H1 (cell line): Measurements from ENCODE around the gene CIDEA. TPM values are rescaled to one million over a fixed set of nuclear protein-coding genes. Genes with fewer than 3 reads are reported as not detected.

Experiments used
- CTCF ChIA-PET: fragments of 300-600 bp; sonication (Branson Sonifier 250); formaldehyde crosslinking; loops from one replicate; lab custom pipeline; 2021; ENCODE audit not compliant: partially characterized antibody; lab: Charles Lee
- POLR2A ChIA-PET: fragments of 300-600 bp; sonication (Branson Sonifier 250); formaldehyde crosslinking; loops from one replicate; lab custom pipeline; 2021; ENCODE audit warnings: inconsistent platforms; ENCODE audit not compliant: partially characterized antibody; lab: Charles Lee
- DNase-seq, 2 experiments: peaks; one replicate each; pipeline versions ENCODE4 v3.0.0 to v3.0.0-alpha.2; 2010 to 2022; ENCODE audit warnings: low spot score in 2 of 2, low read depth in 1 of 2, mixed read lengths in 1 of 2
- FAIRE-seq: peaks from 2 replicates; lab custom pipeline; 2011; peaks lifted over from hg19 to GRCh38; lab: Jason Lieb, UNC
- H2AFZ ChIP-seq: 2 replicates; pipeline ENCODE4 v1.8.1; 2012; ENCODE audit warnings: low read length, inconsistent platforms
- H2AK5ac ChIP-seq: 2 replicates; pipeline ENCODE4 v1.6.1; 2013; ENCODE audit warnings: low read depth, low read length
- H2BK120ac ChIP-seq: replicated peaks from 2 replicates; pipeline ENCODE3; 2013; ENCODE audit warnings: low read depth, low read length, inconsistent platforms
- H2BK12ac ChIP-seq: 2 replicates; pipeline ENCODE4 v1.6.1; 2013; ENCODE audit warnings: low read depth, low read length
- H2BK15ac ChIP-seq: 2 replicates; pipeline ENCODE4 v1.6.1; 2013; ENCODE audit warnings: low read length
- H2BK20ac ChIP-seq: 2 replicates; pipeline ENCODE4 v1.6.1; 2013; ENCODE audit warnings: low read length
- H2BK5ac ChIP-seq: 2 replicates; pipeline ENCODE4 v1.6.1; 2013; ENCODE audit warnings: low read depth, low read length
- H3K14ac ChIP-seq: 2 replicates; pipeline ENCODE4 v1.6.1; 2013; ENCODE audit warnings: inconsistent platforms; ENCODE audit not compliant: insufficient read length
- H3K18ac ChIP-seq: 2 replicates; pipeline ENCODE4 v1.6.1; 2013; ENCODE audit warnings: low read length; ENCODE audit errors: extremely low read depth
- H3K23ac ChIP-seq: 2 replicates; pipeline ENCODE4 v1.6.1; 2013; ENCODE audit warnings: inconsistent platforms; ENCODE audit not compliant: insufficient read length
- H3K23me2 ChIP-seq: 2 replicates; pipeline ENCODE4 v1.6.1; 2013; ENCODE audit warnings: low read depth, low read length
- H3K27ac ChIP-seq: 2 replicates; pipeline ENCODE4 v1.6.1; 2011; ENCODE audit warnings: low read depth, low read length, inconsistent platforms
- H3K27me3 ChIP-seq, 4 experiments: replicated peaks in 1 of 4; 1 replicate in 1 of 4; 2 replicates in 3 of 4; pipeline versions ENCODE4 v1.6.1 to v1.8.1; 2011 to 2013; ENCODE audit warnings: low read length in 3 of 4, mild to moderate bottlenecking in 3 of 4, inconsistent platforms in 2 of 4, mixed read lengths in 2 of 4, moderate library complexity in 1 of 4; ENCODE audit not compliant: control insufficient read depth in 3 of 4, insufficient read depth in 3 of 4; ENCODE audit errors: extremely low read depth in 1 of 4
- H3K36me3 ChIP-seq, 4 experiments: 2 replicates each; pipeline versions ENCODE4 v1.6.1 to v1.8.1; 2011 to 2013; ENCODE audit warnings: mild to moderate bottlenecking in 4 of 4, low read length in 3 of 4, moderate library complexity in 2 of 4, control low read depth in 1 of 4, inconsistent platforms in 1 of 4; ENCODE audit not compliant: insufficient read depth in 4 of 4, control insufficient read depth in 2 of 4
- H3K4ac ChIP-seq: replicated peaks from 2 replicates; pipeline ENCODE3; 2013; ENCODE audit warnings: low read length, low read depth, mixed read lengths, inconsistent platforms; ENCODE audit not compliant: insufficient read length
- H3K4me1 ChIP-seq, 4 experiments: replicated peaks in 1 of 4; 1 replicate in 1 of 4; 2 replicates in 3 of 4; pipeline versions ENCODE4 v1.6.1 to v1.8.1; 2011 to 2013; ENCODE audit warnings: low read length in 3 of 4, inconsistent platforms in 2 of 4, mixed read lengths in 1 of 4; ENCODE audit not compliant: insufficient read depth in 4 of 4, control insufficient read depth in 3 of 4
- H3K4me2 ChIP-seq, 2 experiments: 2 replicates each; pipeline versions ENCODE4 v1.6.1 to v1.8.1; 2011 to 2013; ENCODE audit warnings: low read depth in 2 of 2, low read length in 2 of 2, control low read depth in 1 of 2, inconsistent platforms in 1 of 2, mild to moderate bottlenecking in 1 of 2; ENCODE audit not compliant: insufficient read depth in 1 of 2
- H3K4me3 ChIP-seq, 4 experiments: fragments of 200-600, 300-600 bp in 1 of 4; sonication (generic), shearing (Covaris generic), sonication (Bioruptor Twin) in 1 of 4; 2 replicates each; pipeline versions ENCODE4 v1.5.1 to v1.8.1; 2011 to 2016; ENCODE audit warnings: low read length in 4 of 4, low read depth in 3 of 4, control low read depth in 2 of 4, inconsistent platforms in 2 of 4, mild to moderate bottlenecking in 2 of 4, mixed read lengths in 1 of 4, moderate library complexity in 1 of 4; ENCODE audit not compliant: insufficient read depth in 2 of 4; ENCODE audit errors: extremely low read depth in 1 of 4
- H3K56ac ChIP-seq: replicated peaks from 2 replicates; pipeline ENCODE3; 2013; ENCODE audit warnings: low read depth, mild to moderate bottlenecking, mixed read lengths, low read length, inconsistent platforms; ENCODE audit not compliant: insufficient read length
- H3K79me1 ChIP-seq: 2 replicates; pipeline ENCODE4 v1.6.1; 2013; ENCODE audit warnings: low read depth, low read length, control low read depth
- H3K79me2 ChIP-seq, 2 experiments: 2 replicates each; pipeline versions ENCODE4 v1.6.1 to v1.8.1; 2012 to 2013; ENCODE audit warnings: low read length in 2 of 2, mild to moderate bottlenecking in 2 of 2, inconsistent platforms in 1 of 2; ENCODE audit not compliant: insufficient read depth in 2 of 2, control insufficient read depth in 1 of 2
- H3K9ac ChIP-seq, 4 experiments: replicated peaks in 1 of 4; 1 replicate in 1 of 4; 2 replicates in 3 of 4; pipeline versions ENCODE4 v1.6.1 to v1.8.1; 2011 to 2013; ENCODE audit warnings: low read depth in 3 of 4, low read length in 3 of 4, control low read depth in 2 of 4, mild to moderate bottlenecking in 2 of 4, moderate library complexity in 2 of 4, inconsistent platforms in 1 of 4; ENCODE audit errors: extremely low read depth in 1 of 4
- H3K9me3 ChIP-seq, 2 experiments: 2 replicates each; pipeline versions ENCODE4 v1.6.1 to v1.8.1; 2012 to 2013; ENCODE audit warnings: mild to moderate bottlenecking in 2 of 2, moderate library complexity in 2 of 2, control low read depth in 1 of 2, inconsistent platforms in 1 of 2, low read depth in 1 of 2, low read length in 1 of 2, mixed read lengths in 1 of 2; ENCODE audit not compliant: insufficient read depth in 2 of 2
- H4K20me1 ChIP-seq, 2 experiments: replicated peaks in 1 of 2; 2 replicates each; pipeline versions ENCODE3 to v1.8.1; 2011 to 2013; ENCODE audit warnings: inconsistent platforms in 2 of 2, low read length in 2 of 2, mild to moderate bottlenecking in 1 of 2; ENCODE audit not compliant: insufficient read depth in 2 of 2, control insufficient read depth in 1 of 2
- H4K5ac ChIP-seq: 2 replicates; pipeline ENCODE4 v1.6.1; 2013; ENCODE audit warnings: low read length, low read depth, mixed read lengths, inconsistent platforms; ENCODE audit not compliant: insufficient read length
- H4K8ac ChIP-seq: 2 replicates; pipeline ENCODE4 v1.8.0; 2013; ENCODE audit warnings: mild to moderate bottlenecking, moderate library complexity, low read length, inconsistent platforms; ENCODE audit not compliant: insufficient read depth; ENCODE audit errors: extremely low read depth
- H4K91ac ChIP-seq: replicated peaks from 2 replicates; pipeline ENCODE3; 2013; ENCODE audit warnings: low read length, mixed read lengths, inconsistent platforms; ENCODE audit not compliant: insufficient read length
- CBX5 ChIP-seq: fragments of 300-800, 300-1000 bp; sonication (generic); IDR thresholded peaks from 2 replicates; pipeline ENCODE4 v1.7.1; 2016; ENCODE audit warnings: antibody characterized with exemption, low read length, low read depth
- HDAC2 ChIP-seq, 2 experiments: fragments of 300-600 bp in 1 of 2; sonication (generic) in 1 of 2; IDR thresholded peaks; 2 replicates each; pipeline ENCODE4 v1.6.1; 2011 to 2012; ENCODE audit warnings: low read depth in 2 of 2, low read length in 2 of 2, mild to moderate bottlenecking in 2 of 2, moderate library complexity in 2 of 2, borderline replicate concordance in 1 of 2, inconsistent platforms in 1 of 2
- RAD21 ChIP-seq, 2 experiments: IDR thresholded peaks in 1 of 2; conservative IDR thresholded peaks in 1 of 2; 2 replicates each; pipeline ENCODE4 v1.6.1; 2011; ENCODE audit warnings: low read depth in 2 of 2, low read length in 2 of 2, improper control_type of control experiment in 1 of 2, inconsistent platforms in 1 of 2, mild to moderate bottlenecking in 1 of 2, moderate library complexity in 1 of 2
- RNF2 ChIP-seq: fragments of 200-900, 300-1000 bp; sonication (generic); IDR thresholded peaks from 2 replicates; pipeline ENCODE4 v1.7.1; 2016; ENCODE audit warnings: borderline replicate concordance, low read depth, mild to moderate bottlenecking, antibody characterized with exemption, low read length; ENCODE audit not compliant: poor library complexity, severe bottlenecking; ENCODE audit errors: missing control alignments
- SP4 ChIP-seq: IDR thresholded peaks from 2 replicates; pipeline ENCODE4 v1.6.1; 2012; ENCODE audit warnings: low read length, inconsistent platforms
- SUZ12 ChIP-seq: fragments of 200-600 bp; sonication (generic); IDR thresholded peaks from 2 replicates; pipeline ENCODE4 v1.6.1; 2012; ENCODE audit warnings: mild to moderate bottlenecking, inconsistent platforms, low read length, moderate library complexity, mixed read lengths
- ZNF274 ChIP-seq: IDR thresholded peaks from 2 replicates; pipeline ENCODE4 v1.7.0; 2012; ENCODE audit warnings: low read length, borderline replicate concordance; ENCODE audit errors: extremely low read depth
- WGBS, 2 experiments: shearing (Covaris generic) in 1 of 2; methylation state at CpG; one replicate each; pipeline versions ENCODE4 v1.1.6 to v1.1.7; 2013 to 2015; ENCODE audit warnings: low lambda C conversion rate in 2 of 2, mixed read lengths in 2 of 2, inconsistent platforms in 1 of 2, low coverage in 1 of 2, missing lambda C conversion rate in 1 of 2; ENCODE audit not compliant: insufficient replicate concordance in 2 of 2, insufficient coverage in 1 of 2, insufficient read length in 1 of 2; ENCODE audit errors: extremely low coverage in 1 of 2, missing lambda C conversion rate in 1 of 2; 5-methylcytosine and 5-hydroxymethylcytosine counted together
- polyA plus RNA-seq, 7 experiments: library from polyadenylated mRNA; depleted of rRNA in 3 of 7; stranded (reverse) in 5 of 7; unstranded in 2 of 7; fragments of >200 nt in 5 of 7; fragments of 200-250 nt in 2 of 7; gene quantifications; 1 replicate in 5 of 7; 2 replicates in 1 of 7; 4 replicates in 1 of 7; pipeline versions ENCODE4 v1.2.1 to v1.2.3, GENCODE V29; 2011 to 2013; ENCODE audit warnings: missing spikeins in 2 of 7, mixed read lengths in 2 of 7
- total RNA-seq: library from RNA; stranded (reverse); fragmentation: NEBNext Ultra II Directional; extraction: Animal tissue kit (Norgen Biotek cat#: 25700); gene quantifications from 2 replicates; pipeline ENCODE4 v1.2.1, GENCODE V29; 2021
- TF ChIP-seq, protein P1 (sequence below), 3 experiments: IDR thresholded peaks; 1 replicate in 2 of 3; 2 replicates in 1 of 3; pipeline versions ENCODE4 v1.5.1 to v1.6.1; 2011; ENCODE audit warnings: low read length in 3 of 3, mild to moderate bottlenecking in 3 of 3, inconsistent platforms in 2 of 3, low read depth in 1 of 3, moderate library complexity in 1 of 3; ENCODE audit not compliant: insufficient read depth in 1 of 3; ENCODE audit errors: control extremely low read depth in 1 of 3

CIDEA gene
- total and polyA plus RNA-seq, 2 of the 8 experiments (the other 6 are each of a cell fraction or from before 2014, with no cell fraction given): not detected

DNA sequence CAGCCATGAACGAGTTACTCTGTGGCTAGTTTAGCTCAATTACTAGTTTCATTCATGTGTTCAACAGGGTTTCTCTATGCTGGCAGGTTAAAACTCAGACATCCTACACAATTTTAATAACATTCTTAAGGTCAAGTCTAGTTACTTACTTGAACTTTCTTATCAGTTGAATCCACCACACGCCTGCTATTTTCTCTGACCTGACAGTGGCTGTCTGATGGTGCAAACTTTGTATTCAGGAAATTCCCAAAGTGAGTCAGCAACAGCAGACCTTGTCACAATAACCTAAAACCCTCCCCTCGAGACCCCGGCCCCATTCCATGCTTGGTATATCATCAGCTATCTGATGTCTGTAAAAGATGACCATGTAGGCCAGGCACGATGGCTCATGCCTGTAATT lies 20.8 kb upstream of the CIDEA start:
- Histone ChIP-seq H2AK5ac (no peak overlapping the region), H2BK15ac (no peak overlapping the region), H3K56ac (no peak overlapping the region), H3K9me3 (no peaks in the 10 kb centered on the region), H2BK12ac (no peak overlapping the region), H2BK5ac (no peak overlapping the region), H4K20me1 (no peaks in the 10 kb centered on the region), H3K27me3 (peaks cover 0 to 2% (median 0%) of the 10 kb centered on the region in 4 experiments; a peak in 1 of 7 replicates), H3K4me1 (no peaks in the 10 kb centered on the region; a peak in 1 of 7 replicates), H2AFZ (no peak overlapping the region), H4K91ac (no peak overlapping the region), H3K4ac (no peak overlapping the region), H3K79me1 (no peaks in the 10 kb centered on the region), H2BK120ac (no peak overlapping the region), H3K14ac (no peak overlapping the region), H3K4me3 (no peak overlapping the region), H3K79me2 (no peaks in the 10 kb centered on the region), H3K27ac (no peak overlapping the region), H3K9ac (no peak overlapping the region), H4K8ac (no peak overlapping the region), H3K18ac (no peak overlapping the region), H4K5ac (no peak overlapping the region), H3K23ac (no peak overlapping the region), H3K36me3 (no peaks in the 10 kb centered on the region), H2BK20ac (no peak overlapping the region), H3K23me2 (no peaks in the 10 kb centered on the region), H3K4me2 (no peak overlapping the region)
- no peak for FAIRE-seq
- CTCF ChIA-PET: interaction anchor here (0.6 to 6.3 kb wide), 8 partner anchors 11 to 176 kb away, joined by 3 to 58 read pairs (median 5); partner anchors contain the start of gene ANKRD62
- 79% methylated on average over 5 of the region's 5 CpGs; no CpG with 5 or more reads in 1 of the 2 experiments for WGBS, 2 experiments
- POLR2A ChIA-PET: interaction anchor here (1.2 kb wide), 1 partner anchor 78 kb away, joined by 3 read pairs; no protein-coding TSS in a partner anchor
- no peak for DNase-seq
- TF ChIP-seq, protein P1, sequence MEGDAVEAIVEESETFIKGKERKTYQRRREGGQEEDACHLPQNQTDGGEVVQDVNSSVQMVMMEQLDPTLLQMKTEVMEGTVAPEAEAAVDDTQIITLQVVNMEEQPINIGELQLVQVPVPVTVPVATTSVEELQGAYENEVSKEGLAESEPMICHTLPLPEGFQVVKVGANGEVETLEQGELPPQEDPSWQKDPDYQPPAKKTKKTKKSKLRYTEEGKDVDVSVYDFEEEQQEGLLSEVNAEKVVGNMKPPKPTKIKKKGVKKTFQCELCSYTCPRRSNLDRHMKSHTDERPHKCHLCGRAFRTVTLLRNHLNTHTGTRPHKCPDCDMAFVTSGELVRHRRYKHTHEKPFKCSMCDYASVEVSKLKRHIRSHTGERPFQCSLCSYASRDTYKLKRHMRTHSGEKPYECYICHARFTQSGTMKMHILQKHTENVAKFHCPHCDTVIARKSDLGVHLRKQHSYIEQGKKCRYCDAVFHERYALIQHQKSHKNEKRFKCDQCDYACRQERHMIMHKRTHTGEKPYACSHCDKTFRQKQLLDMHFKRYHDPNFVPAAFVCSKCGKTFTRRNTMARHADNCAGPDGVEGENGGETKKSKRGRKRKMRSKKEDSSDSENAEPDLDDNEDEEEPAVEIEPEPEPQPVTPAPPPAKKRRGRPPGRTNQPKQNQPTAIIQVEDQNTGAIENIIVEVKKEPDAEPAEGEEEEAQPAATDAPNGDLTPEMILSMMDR (IDR thresholded peaks at IDR 0.05; ENCODE audit: control extremely low read depth in 1 of 3, insufficient read depth in 1 of 3, low read depth in 1 of 3, low read length in 3 of 3): no peak
- TF ChIP-seq RAD21 (IDR thresholded peaks at IDR 0.05 in 1 of 2, conservative IDR thresholded peaks at IDR 0.05 in 1 of 2; ENCODE audit: low read depth in 2 of 2, low read length in 2 of 2) (no peak), SUZ12 (no peak), HDAC2 (IDR thresholded peaks at IDR 0.05; ENCODE audit: borderline replicate concordance in 1 of 2, low read depth in 2 of 2, low read length in 2 of 2) (no peak), RNF2 (no peak), CBX5 (no peak), SP4 (no peak), ZNF274 (no peak)
